Keratinocyte (primary cell): Measurements from ENCODE around the gene NLRC3. TPM values are rescaled to one million over a fixed set of nuclear protein-coding genes. Genes with fewer than 3 reads are reported as not detected.

Experiments
- DNase-seq: peaks from one replicate; pipeline ENCODE4 v3.0.0-alpha.2; 2011; ENCODE audit warnings: low read depth, missing footprints, low spot score
- FAIRE-seq: peaks from 2 replicates; lab custom pipeline; 2011; peaks lifted over from hg19 to GRCh38; lab: Jason Lieb, UNC
- H2AFZ ChIP-seq: 2 replicates; pipeline ENCODE4 v1.6.0; 2012; ENCODE audit warnings: low read length, control low read depth, inconsistent platforms; ENCODE audit not compliant: control insufficient read depth
- H3K27ac ChIP-seq: 2 replicates; pipeline ENCODE4 v1.5.1; 2011; ENCODE audit warnings: low read length; ENCODE audit not compliant: control insufficient read depth, insufficient read depth
- H3K27me3 ChIP-seq: 3 replicates; pipeline ENCODE4 v1.6.0; 2011; ENCODE audit warnings: low read length; ENCODE audit not compliant: control insufficient read depth, insufficient read depth; ENCODE audit errors: extremely low read depth
- H3K36me3 ChIP-seq, 2 experiments: 2 replicates in 1 of 2; 3 replicates in 1 of 2; pipeline ENCODE4 v1.5.1; 2011; ENCODE audit warnings: low read length in 2 of 2, mild to moderate bottlenecking in 1 of 2; ENCODE audit not compliant: control insufficient read depth in 2 of 2, insufficient read depth in 2 of 2; ENCODE audit errors: extremely low read depth in 1 of 2
- H3K4me1 ChIP-seq: 3 replicates; pipeline ENCODE4 v1.5.1; 2011; ENCODE audit warnings: low read length; ENCODE audit not compliant: control insufficient read depth, insufficient read depth; ENCODE audit errors: extremely low read depth
- H3K4me2 ChIP-seq: 3 replicates; pipeline ENCODE4 v1.6.0; 2011; ENCODE audit warnings: low read depth, low read length; ENCODE audit not compliant: control insufficient read depth, insufficient read depth; ENCODE audit errors: extremely low read depth
- H3K4me3 ChIP-seq, 3 experiments: fragments of 200-600 bp in 1 of 3; sonication (generic) in 1 of 3; 2 replicates in 2 of 3; 3 replicates in 1 of 3; pipeline ENCODE4 v1.5.1; 2011 to 2016; ENCODE audit warnings: low read length in 3 of 3, mild to moderate bottlenecking in 3 of 3, control low read depth in 2 of 3, inconsistent platforms in 1 of 3, low read depth in 1 of 3, mixed read lengths in 1 of 3, mixed run types in 1 of 3, moderate library complexity in 1 of 3; ENCODE audit not compliant: control insufficient read depth in 2 of 3, insufficient read depth in 2 of 3; ENCODE audit errors: extremely low read depth in 1 of 3
- H3K79me2 ChIP-seq: 2 replicates; pipeline ENCODE4 v1.6.0; 2012; ENCODE audit warnings: low read length; ENCODE audit not compliant: control insufficient read depth, insufficient read depth
- H3K9ac ChIP-seq: 3 replicates; pipeline ENCODE4 v1.6.0; 2011; ENCODE audit warnings: low read length; ENCODE audit not compliant: control insufficient read depth, insufficient read depth; ENCODE audit errors: extremely low read depth
- H3K9me1 ChIP-seq: 3 replicates; pipeline ENCODE4 v1.6.0; 2011; ENCODE audit warnings: low read length; ENCODE audit not compliant: control insufficient read depth, insufficient read depth; ENCODE audit errors: extremely low read depth
- H3K9me3 ChIP-seq: 2 replicates; pipeline ENCODE4 v1.5.1; 2012; ENCODE audit warnings: low read depth, low read length; ENCODE audit not compliant: control insufficient read depth
- H4K20me1 ChIP-seq: 3 replicates; pipeline ENCODE4 v1.6.0; 2011; ENCODE audit warnings: low read length; ENCODE audit not compliant: control insufficient read depth, insufficient read depth; ENCODE audit errors: extremely low read depth
- CTCF ChIP-seq, 3 experiments: IDR thresholded peaks in 1 of 3; conservative IDR thresholded peaks in 1 of 3; optimal IDR thresholded peaks in 1 of 3; 2 replicates in 2 of 3; 3 replicates in 1 of 3; pipeline versions ENCODE3 to v1.5.1; 2011; ENCODE audit warnings: low read length in 3 of 3, mild to moderate bottlenecking in 3 of 3, moderate library complexity in 2 of 3, control low read depth in 1 of 3, inconsistent platforms in 1 of 3; ENCODE audit not compliant: insufficient read depth in 2 of 3; ENCODE audit errors: extremely low read depth in 1 of 3
- EZH2 ChIP-seq: IDR thresholded peaks from one replicate; pipeline ENCODE4 v1.6.1; 2012; ENCODE audit warnings: inconsistent platforms, mild to moderate bottlenecking, low read length, moderate library complexity
- dilution Hi-C: fragments of 300-500 bp; cut with MboI; formaldehyde crosslinking; loops from one replicate; pipeline ENCODE4 v1.7.0; 2020; ENCODE audit warnings: low sequenced_read_pairs; ENCODE audit not compliant: extremely low pct_ligation_motif_present
- polyA plus RNA-seq, 5 experiments: library from polyadenylated mRNA; depleted of rRNA in 3 of 5; stranded (reverse) in 3 of 5; stranded (forward) in 1 of 5; unstranded in 1 of 5; fragments of >200 nt; gene quantifications; 1 replicate in 1 of 5; 2 replicates in 3 of 5; 3 replicates in 1 of 5; pipeline versions ENCODE4 v1.2.1 to v1.2.3, GENCODE V29; 2011 to 2012; ENCODE audit warnings: missing spikeins in 2 of 5, low read depth in 1 of 5, low replicate concordance in 1 of 5

Gene NLRC3
- polyA plus RNA-seq, 1 donor (not counting 4 experiments of a cell fraction or from before 2014, with no cell fraction given): not detected

- no peaks in the 10 kb centered on the region for H3K9me1 ChIP-seq
- no peak for FAIRE-seq
These were observed 35.6 kb downstream of the NLRC3 start for GRCh38 chr16:3541527-3542155.

GRCh38 chr16:3538222-3538621 is 39.0 kb downstream of the NLRC3 start:
- DNase-seq: no peak
- Histone ChIP-seq H3K4me1 (no peaks in the 10 kb centered on the region), H3K4me3 (no peak overlapping the region), H3K79me2 (no peaks in the 10 kb centered on the region), H3K9me1 (no peaks in the 10 kb centered on the region), H3K36me3 (peaks cover 8 to 9% of the 10 kb centered on the region in 2 experiments), H2AFZ (no peak overlapping the region), H3K27me3 (no peaks in the 10 kb centered on the region), H4K20me1 (no peaks in the 10 kb centered on the region), H3K9ac (no peak overlapping the region), H3K27ac (no peak overlapping the region), H3K4me2 (no peak overlapping the region), H3K9me3 (no peaks in the 10 kb centered on the region)
- dilution Hi-C loops: no loop called here
- TF ChIP-seq CTCF (optimal IDR thresholded peaks at IDR 0.05 in 1 of 3, IDR thresholded peaks at IDR 0.05 in 1 of 3, conservative IDR thresholded peaks at IDR 0.05 in 1 of 3; ENCODE audit: extremely low read depth in 1 of 3, insufficient read depth in 2 of 3, low read length in 3 of 3): no peak
- TF ChIP-seq EZH2: no peak
- no peak for FAIRE-seq

More at GRCh38 chr16:3541527-3542155, 35.6 kb downstream of the NLRC3 start:
- Histone ChIP-seq H3K4me1 (no peaks in the 10 kb centered on the region), H3K9ac (no peak overlapping the region), H3K4me2 (no peak overlapping the region), H3K27me3 (no peaks in the 10 kb centered on the region), H2AFZ (no peak overlapping the region), H3K79me2 (no peaks in the 10 kb centered on the region), H4K20me1 (no peaks in the 10 kb centered on the region), H3K36me3 (peaks cover 2 to 8% of the 10 kb centered on the region in 2 experiments), H3K9me3 (no peaks in the 10 kb centered on the region), H3K27ac (no peak overlapping the region), H3K4me3 (no peak overlapping the region)
- TF ChIP-seq CTCF (optimal IDR thresholded peaks at IDR 0.05 in 1 of 3, IDR thresholded peaks at IDR 0.05 in 1 of 3, conservative IDR thresholded peaks at IDR 0.05 in 1 of 3; ENCODE audit: extremely low read depth in 1 of 3, insufficient read depth in 2 of 3, low read length in 3 of 3) (no peak), EZH2 (no peak)
- dilution Hi-C loops: no loop called here
- no peak for DNase-seq
